RPMI7951 (cell line): Measurements from ENCODE around the gene FLT4. TPM values are rescaled to one million over a fixed set of nuclear protein-coding genes. Genes with fewer than 3 reads are reported as not detected.
"Not testable (repeated sequence)": the region's sequence is repeated elsewhere in the genome, so short reads cannot be mapped to it uniquely, and the experiment has no call there.

ENCODE experiments used
- DNase-seq: peaks from one replicate; pipeline ENCODE4 v3.0.0-alpha.2; 2012; ENCODE audit warnings: low read depth
- total RNA-seq: library from RNA; depleted of rRNA; stranded (reverse); fragments of >200 nt; shearing (Covaris generic); gene quantifications from 2 replicates; pipeline ENCODE4 v1.2.3, GENCODE V29; 2014; rRNA removed

Gene FLT4
- total RNA-seq = not detected in 2 replicates

- no peak for DNase-seq
These were observed at the start of gene FLT4 for GRCh38 chr5:180649297-180650039. TSS of gene FLT4 (minus strand) at chr5:180649600. CDS start at chr5:180649545, 55 bp downstream.

GRCh38 chr5:180699042-180699441, 49.6 kb upstream of the FLT4 start:
- DNase-seq = no peak

- DNase-seq = no peak
These were observed 46.7 kb upstream of the FLT4 start for GRCh38 chr5:180696116-180696515.

- DNase-seq = no peak
These were observed 43.0 kb upstream of the FLT4 start for GRCh38 chr5:180692429-180692828.

GRCh38 chr5:180691046-180691445, 41.6 kb upstream of the FLT4 start:
- no peak for DNase-seq

GRCh38 chr5:180690562-180690961, 41.2 kb upstream of the FLT4 start:
- no peak for DNase-seq

- no peak for DNase-seq
These were observed 40.4 kb upstream of the FLT4 start for GRCh38 chr5:180689775-180690174.

- DNase-seq = no peak
These were observed 39.8 kb upstream of the FLT4 start for GRCh38 chr5:180689071-180689694.

- DNase-seq = no peak
These were observed 39.1 kb upstream of the FLT4 start for GRCh38 chr5:180688330-180689070.

- DNase-seq = not testable (repeated sequence)
These were observed 37.4 kb upstream of the FLT4 start for GRCh38 chr5:180686799-180687198.

GRCh38 chr5:180684623-180685161, 35.3 kb upstream of the FLT4 start:
- DNase-seq = no peak

GRCh38 chr5:180683220-180683922, 34.0 kb upstream of the FLT4 start:
- no peak for DNase-seq

- DNase-seq = no peak
These were observed 33.2 kb upstream of the FLT4 start for GRCh38 chr5:180682560-180682959.

GRCh38 chr5:180682008-180682407, 32.6 kb upstream of the FLT4 start:
- not testable (repeated sequence) for DNase-seq

- not testable (repeated sequence) for DNase-seq
These were observed 28.9 kb upstream of the FLT4 start for GRCh38 chr5:180678319-180678718.

GRCh38 chr5:180675036-180675635, 25.7 kb upstream of the FLT4 start:
- no peak for DNase-seq

- not testable (repeated sequence) for DNase-seq
These were observed 24.7 kb upstream of the FLT4 start for GRCh38 chr5:180674090-180674475.

- no peak for DNase-seq
These were observed 24.1 kb upstream of the FLT4 start for GRCh38 chr5:180673371-180674089.

GRCh38 chr5:180671958-180672524, 22.6 kb upstream of the FLT4 start:
- not testable (repeated sequence) for DNase-seq
